ENCODE data around the gene ADGB.
"Not testable (repeated sequence)": the region's sequence is repeated elsewhere in the genome, so short reads cannot be mapped to it uniquely, and the experiment has no call there.

ADGB gene

DNA sequence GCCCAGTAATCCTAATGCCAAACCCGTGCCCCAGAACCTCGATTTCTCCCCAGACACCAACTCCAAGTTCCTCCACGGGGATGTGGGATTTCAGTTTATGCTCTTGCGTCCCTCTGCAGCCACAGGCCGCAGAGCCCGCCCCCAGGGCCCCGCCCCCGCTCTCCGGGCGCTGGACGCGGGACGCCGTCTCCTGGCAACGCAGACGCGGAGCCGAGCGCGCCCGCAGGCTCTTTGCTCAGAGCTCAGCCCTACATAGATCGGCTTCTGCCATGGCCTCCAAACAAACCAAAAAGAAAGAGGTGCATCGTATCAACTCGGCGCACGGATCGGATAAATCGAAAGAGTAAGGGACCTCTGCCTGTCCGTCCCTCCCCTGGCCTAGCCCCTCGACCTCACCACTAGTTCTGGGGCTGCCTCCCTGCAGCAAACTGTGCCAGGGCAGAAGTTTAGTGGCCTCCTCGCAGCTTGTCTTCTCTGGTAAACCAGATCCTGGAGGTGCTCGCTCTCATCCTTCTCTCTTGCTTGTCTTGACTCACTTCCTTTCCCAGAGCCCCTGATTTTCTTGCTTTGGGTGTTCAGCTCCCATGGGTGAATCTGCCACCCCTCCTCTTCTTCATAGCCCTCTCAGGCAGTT is at the start of gene ADGB:
Gene ADGB, plus strand, starts transcription at position 201 of the 634 bp plus-strand sequence. Its CDS starts 69 bp downstream, at position 270.
- DNase-seq (ENCODE audit: low spot score), result peak; percentile 22

DNA sequence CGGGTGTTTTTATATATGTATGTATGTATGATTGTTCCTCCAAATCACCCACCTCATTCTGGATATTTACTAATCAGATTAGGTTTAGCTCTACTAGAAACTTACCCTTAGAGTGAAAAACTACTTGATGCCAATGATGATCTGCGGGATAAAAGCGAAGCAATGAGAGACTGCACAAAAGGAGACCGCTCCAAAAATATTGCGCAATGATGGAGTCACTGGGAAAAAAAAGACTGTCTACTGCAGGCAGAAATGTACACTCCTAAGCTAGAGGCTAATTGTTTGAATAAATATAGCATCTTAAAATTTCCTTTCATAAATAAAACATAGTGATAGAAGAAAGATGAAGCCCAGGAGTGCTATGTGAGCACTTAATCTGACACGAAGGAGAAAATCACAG is 47.9 kb upstream of the ADGB start:
- no peak for DNase-seq (ENCODE audit: low spot score)

DNA sequence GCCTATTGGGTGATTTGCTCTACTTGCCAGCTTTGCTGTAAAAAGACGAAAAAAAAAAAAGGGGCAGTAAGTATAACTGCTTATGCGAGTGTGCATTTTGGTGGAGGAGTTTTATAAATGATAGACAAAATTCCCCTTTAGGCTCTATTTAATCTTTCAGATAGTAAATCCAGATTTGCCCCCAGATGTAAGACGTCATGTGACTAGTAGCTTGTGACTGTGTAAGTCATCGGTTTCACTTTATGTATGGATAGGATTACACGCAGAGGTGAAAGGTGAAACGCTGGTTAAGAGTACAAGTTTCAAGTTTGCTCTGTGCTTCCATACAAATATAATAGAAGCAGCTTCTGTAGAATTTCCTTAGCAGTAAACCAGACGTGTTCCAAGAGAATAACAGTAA is 47.2 kb upstream of the ADGB start:
- DNase-seq (ENCODE audit: low spot score), result no peak

DNA sequence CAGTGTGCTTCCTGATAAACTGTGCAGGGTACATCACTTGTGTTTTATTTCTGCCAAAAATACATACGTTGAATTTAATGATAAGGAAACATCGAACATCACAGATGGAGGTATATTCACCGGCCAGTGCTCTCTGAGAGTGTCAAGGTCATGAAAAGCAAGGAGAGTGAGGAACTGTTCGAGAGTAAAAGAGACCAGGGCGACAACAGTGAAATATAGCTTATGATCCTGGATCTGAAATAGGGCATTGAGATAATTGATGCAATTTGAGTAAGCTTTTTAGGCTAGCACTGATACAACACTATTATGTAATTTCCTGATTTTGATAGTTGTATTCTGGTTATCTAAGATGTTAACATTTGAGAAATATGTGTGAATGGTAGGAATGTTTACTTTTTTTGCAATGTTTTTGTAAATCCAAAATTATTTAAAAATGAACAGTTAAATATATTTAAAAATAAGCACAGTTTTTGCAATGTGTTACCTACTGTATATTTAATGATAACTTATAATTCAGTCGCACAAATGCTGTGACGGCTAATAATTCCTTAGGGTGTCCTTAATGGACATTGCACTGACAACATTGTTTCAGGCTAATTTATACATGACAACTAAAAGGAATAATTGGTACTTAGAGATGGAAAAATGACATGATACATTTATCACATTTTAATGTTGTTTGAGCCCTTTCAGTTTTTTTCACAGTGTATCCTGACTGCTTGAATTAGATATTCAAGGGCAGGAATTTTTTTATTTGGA is 45.2 kb upstream of the ADGB start:
- no peak for DNase-seq (ENCODE audit: low spot score)

DNA sequence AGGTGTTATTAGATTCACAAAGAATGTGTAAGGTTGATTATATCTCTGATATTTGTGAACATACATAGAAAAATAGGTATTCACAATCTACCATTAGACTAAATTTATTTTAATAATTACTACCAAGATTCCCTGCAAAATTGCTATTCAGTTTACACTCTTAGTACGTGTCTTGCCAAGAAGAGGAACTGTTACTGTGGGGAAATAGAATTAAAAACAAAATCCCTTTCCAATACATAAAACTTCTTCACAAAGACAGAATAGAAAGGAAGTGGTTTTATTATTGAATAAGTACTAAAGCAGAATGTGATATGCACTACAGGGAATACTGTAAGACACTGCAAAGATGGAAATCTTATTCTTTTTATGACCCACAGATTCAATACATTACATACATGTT is 38.2 kb upstream of the ADGB start:
- no peak for DNase-seq (ENCODE audit: low spot score)

DNA sequence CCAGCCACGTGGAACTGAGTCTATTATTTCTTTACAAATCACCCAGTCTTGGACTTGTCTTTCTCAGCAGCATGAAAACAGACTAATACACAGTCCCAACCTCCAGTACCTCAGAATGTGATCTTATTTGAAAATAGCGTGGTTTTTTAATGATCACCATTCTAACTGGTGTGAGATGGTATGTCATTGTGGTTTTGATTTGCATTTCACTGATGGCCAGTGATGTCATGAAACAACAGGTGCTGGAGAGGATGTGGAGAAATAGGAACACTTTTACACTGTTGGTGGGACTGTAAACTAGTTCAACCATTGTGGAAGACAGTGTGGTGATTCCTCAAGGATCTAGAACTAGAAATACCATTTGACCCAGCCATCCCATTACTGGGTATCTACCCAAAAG is 32.1 kb upstream of the ADGB start:
- not testable (repeated sequence) for DNase-seq (ENCODE audit: low spot score)

DNA sequence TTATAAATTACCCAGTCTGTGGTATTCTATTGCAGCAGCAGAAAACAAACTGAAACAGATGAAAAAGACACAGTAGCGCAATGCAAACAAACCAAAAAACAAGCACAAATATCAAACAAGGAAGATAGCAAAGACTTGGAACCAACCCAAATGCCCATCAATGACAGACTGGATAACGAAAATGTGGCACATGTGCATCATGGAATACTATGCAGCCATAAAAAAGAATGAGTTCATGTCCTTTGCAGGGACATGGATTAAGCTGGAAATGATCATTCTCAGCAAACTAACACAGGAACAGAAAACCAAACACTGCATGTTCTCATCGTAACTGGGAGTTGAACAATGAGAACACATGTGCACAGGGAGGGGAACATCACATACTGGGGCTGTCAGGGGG is 30.2 kb upstream of the ADGB start:
- not testable (repeated sequence) for DNase-seq (ENCODE audit: low spot score)

DNA sequence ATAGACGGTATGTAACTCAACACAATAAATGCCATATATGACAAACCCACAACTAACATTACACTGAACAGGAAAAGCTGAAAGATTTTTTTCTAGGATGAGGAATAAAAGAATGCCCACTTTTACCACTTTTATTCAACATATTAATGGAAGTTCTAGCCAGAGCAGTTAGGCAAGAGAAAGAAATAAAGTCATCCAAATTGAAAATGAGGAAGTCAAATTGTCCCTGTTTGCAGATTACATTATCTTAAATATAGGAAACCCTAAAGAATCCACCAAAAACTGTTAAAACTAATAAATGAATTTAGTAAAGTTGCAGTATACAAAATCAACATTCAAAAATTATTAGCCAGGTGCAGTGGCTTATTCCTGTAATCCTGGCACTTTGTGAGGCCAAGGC is 24.6 kb upstream of the ADGB start:
- no peak for DNase-seq (ENCODE audit: low spot score)

DNA sequence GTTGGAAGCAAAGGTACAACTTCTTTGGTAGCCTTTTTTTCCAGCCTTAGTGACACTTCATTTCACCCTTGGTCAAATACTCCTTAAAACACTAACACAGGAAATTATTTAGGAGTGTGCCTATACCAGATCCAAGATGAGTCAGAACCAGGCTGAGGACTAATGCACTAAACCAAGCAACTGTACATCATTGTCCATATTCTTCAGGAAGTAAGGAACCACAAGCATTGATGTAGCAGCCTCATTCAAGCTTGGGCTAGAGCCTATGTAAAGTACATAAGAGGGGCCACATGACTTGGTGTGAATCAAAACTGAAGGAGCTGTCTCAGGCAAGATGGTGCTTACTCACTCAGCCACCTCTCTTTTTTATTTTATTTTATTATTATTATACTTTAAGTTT is 20.7 kb upstream of the ADGB start:
- DNase-seq (ENCODE audit: low spot score), result no peak

DNA sequence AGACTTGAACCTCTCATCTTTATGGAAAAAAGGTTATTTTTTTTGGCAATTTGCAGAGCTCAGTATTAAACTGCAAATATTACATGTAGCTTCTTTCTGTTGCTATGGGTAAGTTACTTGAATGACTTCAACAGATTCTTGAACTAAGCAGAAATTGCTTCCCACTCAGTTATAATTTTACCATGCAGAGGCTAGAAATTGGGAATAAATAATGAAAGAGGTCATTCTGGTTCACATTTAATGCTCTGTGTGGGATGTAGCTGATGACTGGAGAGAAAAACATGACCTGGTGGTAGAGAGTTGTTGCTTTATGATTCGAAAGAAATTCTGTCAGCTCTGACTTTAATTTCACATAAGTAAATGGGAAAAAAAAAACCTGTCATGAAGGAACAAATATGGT is 16.8 kb upstream of the ADGB start:
- DNase-seq (ENCODE audit: low spot score), result no peak

DNA sequence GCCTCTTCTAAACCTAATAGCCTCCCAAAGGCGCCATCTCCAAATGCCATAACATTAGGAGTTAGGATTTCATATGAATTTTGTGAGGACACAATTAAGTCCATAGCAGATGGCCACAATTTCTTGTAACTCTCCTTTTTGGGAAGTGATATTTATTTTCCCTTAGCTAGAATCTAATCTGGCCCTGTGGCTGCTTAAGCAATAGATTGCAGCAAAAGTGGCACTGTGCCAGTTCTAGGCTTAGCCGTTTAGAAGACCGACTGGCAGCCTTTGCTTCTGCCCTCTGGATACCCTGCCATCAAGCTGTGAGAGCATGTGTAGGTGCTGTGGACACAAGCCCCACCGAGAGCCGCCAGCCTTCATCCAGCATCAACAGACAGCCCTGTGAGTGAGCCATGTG is 15.9 kb upstream of the ADGB start:
- DNase-seq (ENCODE audit: low spot score), result no peak

DNA sequence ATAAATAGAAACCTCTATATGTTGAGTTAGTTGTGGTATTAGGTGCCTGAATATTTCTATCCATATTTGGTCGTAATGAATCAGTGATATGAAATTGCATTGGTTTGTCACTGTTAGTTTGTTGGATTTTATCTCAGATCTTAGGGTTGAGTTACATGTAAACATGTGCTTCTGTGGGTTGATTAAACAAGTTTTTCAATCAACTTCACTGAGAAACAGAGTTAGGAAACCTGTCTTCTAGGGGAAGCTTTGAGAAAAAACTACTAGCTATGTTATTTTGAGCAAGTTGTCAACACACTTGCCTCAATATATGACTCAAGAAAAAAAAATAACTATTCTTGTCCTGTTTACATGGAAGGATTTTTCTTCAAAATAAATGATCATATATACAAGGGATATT is 14.8 kb upstream of the ADGB start:
- no peak for DNase-seq (ENCODE audit: low spot score)

DNA sequence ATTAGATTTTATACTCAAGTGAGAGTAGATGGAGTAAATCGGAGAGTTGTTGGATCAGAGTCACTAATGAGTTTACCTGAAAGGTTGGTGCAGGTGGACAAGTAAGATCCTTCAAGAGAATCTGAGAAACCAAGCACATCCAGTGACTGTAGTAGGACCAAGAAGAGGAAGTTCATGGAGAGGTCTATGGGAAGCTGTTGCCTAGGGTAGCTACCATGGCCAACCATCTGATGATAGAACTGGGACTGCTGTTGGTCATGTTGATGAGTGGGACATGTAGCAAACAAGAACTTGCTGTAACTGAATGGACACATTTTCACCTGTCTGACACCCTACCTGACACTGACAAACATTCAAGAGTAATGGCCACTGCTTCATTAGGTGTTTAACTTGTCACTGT is 11.3 kb upstream of the ADGB start:
- no peak for DNase-seq (ENCODE audit: low spot score)

DNA sequence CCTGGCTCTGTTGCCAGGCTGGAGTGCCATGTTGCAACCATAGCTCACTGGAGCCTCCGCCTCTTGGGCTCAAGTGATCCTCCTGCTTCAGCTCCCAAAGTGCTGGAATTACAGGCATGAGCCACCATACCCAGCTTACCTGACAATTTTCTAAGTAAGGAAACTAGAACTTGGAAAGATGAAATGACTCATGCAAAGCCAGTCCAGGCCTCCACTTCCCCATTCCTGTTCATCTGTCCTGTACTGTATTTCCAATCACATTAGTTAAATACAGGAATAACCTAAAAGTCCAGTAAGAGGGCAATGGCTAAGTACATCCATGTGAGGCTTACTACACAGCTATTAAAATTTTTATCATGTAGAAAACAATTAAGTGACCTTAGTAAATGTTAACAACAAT is 8.3 kb upstream of the ADGB start:
- DNase-seq (ENCODE audit: low spot score), result no peak

DNA sequence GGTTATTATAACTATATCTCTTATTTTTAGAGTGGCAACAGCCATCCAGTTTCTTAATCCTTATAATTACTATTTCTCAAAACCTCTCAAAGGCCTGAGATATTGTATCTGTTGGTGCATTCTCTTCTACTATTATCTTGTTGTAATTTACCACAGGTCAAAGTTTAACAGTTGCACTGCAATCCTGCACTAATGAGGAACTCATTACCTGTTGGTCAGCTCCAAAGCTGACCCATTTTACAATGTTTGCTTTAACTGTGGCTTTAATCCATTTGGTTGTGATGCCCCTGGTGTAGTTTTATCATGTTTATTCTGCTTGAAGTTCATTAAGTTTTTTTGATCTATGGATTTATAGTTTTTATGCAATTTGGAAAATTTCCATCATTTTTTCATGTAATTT is 6.3 kb upstream of the ADGB start:
- no peak for DNase-seq (ENCODE audit: low spot score)

DNA sequence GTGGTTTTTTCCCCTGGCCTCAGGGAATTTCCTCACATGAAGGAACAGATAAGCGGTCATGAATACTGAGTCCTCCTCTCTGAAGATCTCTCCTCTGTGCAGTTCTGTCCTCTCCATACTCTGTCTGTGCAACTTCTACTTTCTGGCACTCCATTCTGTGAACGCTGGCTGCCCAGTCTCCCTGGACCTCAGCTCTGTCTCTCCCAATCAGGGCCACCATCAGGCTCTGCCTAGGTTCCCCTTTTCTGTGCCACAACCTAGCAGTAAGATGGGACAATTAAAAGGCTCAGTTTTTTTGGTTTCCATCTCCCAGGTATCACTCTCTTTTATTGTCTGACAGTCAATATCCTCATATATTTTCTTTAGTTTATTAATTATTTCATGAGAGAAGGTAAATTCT is 4.8 kb upstream of the ADGB start:
- DNase-seq (ENCODE audit: low spot score), result no peak

DNA sequence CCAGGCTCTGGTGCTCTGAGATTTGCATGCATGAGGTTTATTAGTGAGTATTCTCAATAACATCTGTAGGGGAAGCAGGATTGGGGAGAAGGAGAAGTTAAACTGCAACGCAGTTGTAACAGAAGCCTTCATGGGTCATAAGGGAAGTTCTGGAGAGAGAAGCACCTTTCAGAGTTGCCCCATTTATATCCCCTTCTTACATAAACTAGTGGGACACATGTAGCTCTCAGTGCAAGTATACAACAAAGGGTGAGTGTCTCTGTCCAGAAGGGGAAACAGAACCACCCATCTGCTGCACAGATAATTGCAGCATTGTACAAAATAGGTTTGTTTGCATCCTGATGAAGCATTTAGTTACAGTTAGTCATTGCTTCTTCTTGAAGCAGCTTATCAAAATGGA is 4.3 kb upstream of the ADGB start:
- DNase-seq (ENCODE audit: low spot score), result no peak

DNA sequence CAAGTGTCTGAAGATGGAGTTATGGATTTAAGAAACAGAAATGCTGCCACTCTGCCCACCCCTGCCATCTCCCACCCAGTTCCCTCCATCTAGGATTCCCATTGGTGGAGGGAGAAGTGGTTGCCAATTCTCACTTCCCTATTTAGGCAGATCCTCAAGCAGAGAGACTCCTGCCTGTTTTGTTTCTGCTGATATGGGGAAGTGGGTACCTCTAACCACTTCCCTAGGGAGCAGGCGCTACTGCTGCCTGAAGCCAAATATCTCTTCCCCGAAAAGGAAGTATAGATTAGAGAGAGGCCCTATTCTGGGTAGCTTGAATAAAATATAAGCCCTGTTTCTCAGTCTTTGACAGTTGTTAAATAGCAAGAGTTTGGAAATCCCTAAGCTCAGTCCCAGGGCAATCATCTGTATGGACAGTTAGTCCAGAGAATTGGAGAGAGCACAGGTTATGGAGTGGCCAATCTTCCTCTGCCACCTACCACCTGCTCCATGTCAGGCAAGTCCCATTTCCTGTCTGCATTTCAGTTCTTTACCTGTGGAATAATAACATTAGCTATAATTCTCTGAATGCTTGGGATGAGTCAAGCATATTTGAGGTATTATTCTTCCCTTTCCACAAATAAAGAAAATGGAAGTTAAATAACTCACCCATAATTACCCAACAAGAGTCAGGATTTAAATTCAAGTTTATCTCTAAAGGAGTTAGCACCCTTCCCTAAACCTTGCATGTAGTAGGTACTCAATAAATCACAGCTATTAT is 2.6 kb upstream of the ADGB start:
- no peak for DNase-seq (ENCODE audit: low spot score)

DNA sequence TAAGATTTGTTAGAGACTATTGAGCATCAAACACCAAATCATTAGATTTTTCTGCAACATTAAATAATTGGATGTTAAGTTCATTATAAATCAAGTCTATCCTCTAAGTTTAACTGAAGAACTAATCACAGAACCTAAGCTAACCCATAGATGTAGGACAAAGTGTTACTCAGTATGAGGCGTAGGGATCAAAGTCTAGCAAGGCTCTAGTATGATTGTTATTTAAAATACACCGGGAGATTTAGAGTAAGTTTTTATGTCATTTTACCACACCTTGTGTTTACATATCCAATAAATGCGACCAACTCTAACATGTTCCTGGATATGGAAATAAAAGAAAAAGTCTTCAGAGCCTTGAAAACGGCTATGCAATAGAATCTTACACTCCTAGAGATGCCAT is 2.6 kb downstream of the ADGB start:
- no peak for DNase-seq (ENCODE audit: low spot score)

DNA sequence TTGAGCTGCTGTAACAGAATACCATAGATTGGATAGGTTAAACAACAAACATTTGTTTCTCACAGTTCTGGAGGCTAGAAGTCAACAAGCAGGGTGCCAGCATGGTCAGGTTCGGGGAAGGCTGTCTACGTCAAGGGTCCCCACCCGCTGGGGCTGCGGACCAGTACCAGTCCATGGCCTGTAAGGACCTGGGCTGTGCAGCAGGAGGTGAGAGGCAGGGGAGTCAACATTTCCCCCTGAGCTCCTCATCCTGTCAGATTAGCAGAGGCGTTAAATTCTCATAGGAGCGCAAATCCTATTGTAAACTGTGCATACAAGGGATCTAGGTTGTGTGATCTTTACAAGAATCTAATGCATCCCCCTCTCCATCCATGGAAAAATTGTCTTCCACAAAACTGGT is 3.8 kb downstream of the ADGB start:
- DNase-seq (ENCODE audit: low spot score), result no peak

DNA sequence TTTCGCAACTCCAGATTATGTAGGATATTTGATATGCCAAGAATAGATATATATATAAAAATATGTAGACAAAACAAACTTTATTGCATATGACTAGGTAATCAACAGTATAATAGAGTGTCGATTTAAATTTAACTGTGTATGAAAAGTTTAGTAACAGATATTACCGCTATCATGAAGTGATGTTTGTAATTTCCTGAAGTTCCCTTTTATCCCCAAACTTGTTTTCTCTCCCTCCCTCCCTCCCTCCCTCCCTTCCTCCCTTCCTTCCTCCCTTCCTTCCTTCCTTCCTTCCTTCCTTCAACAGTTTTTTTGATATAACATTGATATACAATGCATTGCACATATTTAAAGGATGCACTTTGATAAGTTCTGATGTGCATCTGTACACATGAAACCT is 15.2 kb downstream of the ADGB start:
- DNase-seq (ENCODE audit: low spot score), result no peak

DNA sequence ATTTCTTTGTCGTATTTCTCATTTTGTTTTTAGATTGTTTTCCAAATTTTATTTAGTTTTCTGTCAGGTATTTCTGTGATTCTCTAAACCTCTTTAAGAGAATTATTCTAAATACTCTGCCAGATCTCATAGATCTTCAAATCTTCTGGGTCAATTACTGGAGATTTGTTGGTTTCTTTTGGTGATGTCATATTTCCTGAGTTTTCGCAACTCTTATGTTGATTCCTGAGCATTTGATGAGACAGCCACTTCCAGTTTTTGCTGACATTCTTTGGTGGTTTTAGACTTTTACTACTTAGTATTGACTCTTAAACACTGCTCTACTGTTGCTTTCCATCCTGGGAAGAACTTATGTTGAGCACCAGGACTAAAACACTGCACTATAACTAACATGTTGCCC is 21.9 kb downstream of the ADGB start:
- DNase-seq (ENCODE audit: low spot score), result no peak

DNA sequence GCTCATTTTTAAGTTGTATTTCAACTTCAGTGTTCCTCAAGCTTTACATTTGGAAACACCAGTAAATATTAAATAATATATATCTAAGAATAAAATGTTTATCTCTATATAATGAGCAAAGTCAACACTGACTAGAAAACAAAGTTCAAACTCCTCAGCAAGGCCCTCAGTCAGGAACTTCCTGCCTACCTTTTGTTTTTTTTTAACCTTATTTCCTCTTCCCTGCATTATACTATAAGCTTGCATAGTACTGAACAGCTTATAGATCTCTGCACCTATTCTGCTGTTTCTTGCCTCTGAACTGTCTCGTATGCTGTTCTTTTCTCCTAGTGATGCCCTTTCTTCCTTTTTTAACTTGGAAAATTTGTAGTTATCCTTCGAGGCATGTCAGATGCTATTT is 29.6 kb downstream of the ADGB start:
- no peak for DNase-seq (ENCODE audit: low spot score)
